ENCODE data around the gene RASGRF1. TPM values are rescaled to one million over a fixed set of nuclear protein-coding genes. Genes with fewer than 3 reads are reported as not detected.

RASGRF1 gene
- total RNA-seq, 1 donor from 2014 or later = 0.17 TPM

- no peak for TF ChIP-seq CTCF (IDR thresholded peaks at IDR 0.05; ENCODE audit: unreplicated experiment)
- peak overlapping the region; percentile 68 for H3K27ac Mint-ChIP-seq
- no peak overlapping the region for H3K4me3 Mint-ChIP-seq (ENCODE audit: low read depth)
- no peak for DNase-seq (ENCODE audit: low spot score, unreplicated experiment)
- peaks cover 3% of the 10 kb centered on the region for H3K9me3 Mint-ChIP-seq (ENCODE audit: low read depth)
- peaks cover 22% of the 10 kb centered on the region for H3K4me1 Mint-ChIP-seq (ENCODE audit: low read depth)
- no peaks in the 10 kb centered on the region for H3K36me3 Mint-ChIP-seq (ENCODE audit: insufficient read depth)
- no peaks in the 10 kb centered on the region for H3K27me3 Mint-ChIP-seq
These were observed 120.8 kb downstream of the RASGRF1 start for GRCh38 chr15:78969687-78970349.

DNA sequence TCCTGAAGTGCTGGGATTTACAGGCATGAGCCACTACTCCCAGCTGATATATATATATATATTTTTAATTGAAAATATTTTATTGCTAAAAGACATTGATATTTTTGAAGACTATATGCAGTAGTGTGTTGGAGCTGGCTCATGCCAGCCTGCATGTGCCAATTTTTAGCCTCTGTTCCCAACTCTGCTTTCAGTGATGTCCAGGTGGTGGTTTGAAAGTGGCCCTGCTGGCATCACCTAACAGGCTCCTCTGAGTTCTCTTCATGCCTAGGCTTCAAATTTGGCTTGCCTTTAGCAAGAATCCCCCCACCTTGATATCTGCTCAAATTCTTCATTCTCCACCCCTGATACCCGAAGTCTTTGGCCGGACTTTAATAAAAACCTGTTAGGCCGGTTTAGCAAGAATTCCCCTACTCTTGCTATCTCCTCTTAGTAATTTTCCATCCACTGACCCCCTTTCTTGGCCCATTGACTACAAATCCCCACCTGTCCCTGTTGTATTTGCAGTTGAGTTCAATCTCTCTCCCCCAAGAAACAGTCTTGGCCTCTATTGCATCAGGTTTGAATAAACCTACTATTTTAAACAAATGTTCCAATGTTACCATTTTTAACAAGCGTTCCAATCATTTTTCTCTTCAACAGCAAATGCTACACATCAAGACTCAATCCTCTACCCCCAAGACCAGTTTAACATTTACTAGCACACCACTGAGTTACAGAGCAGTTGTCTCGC, 121.9 kb downstream of the RASGRF1 start:
- Mint-ChIP-seq H3K4me1 (ENCODE audit: low read depth) (peaks cover 24% of the 10 kb centered on the region), H3K27me3 (no peaks in the 10 kb centered on the region), H3K9me3 (ENCODE audit: low read depth) (peaks cover 3% of the 10 kb centered on the region), H3K4me3 (ENCODE audit: low read depth) (no peak overlapping the region), H3K36me3 (ENCODE audit: insufficient read depth) (no peaks in the 10 kb centered on the region), H3K27ac (no peak overlapping the region)
- TF ChIP-seq CTCF (IDR thresholded peaks at IDR 0.05; ENCODE audit: unreplicated experiment) = no peak
- no peak for DNase-seq (ENCODE audit: low spot score, unreplicated experiment)

- H3K9me3 Mint-ChIP-seq (ENCODE audit: low read depth) = peaks cover 3% of the 10 kb centered on the region
- no peaks in the 10 kb centered on the region for H3K27me3 Mint-ChIP-seq
- H3K27ac Mint-ChIP-seq = no peak overlapping the region
- no peak for TF ChIP-seq CTCF (IDR thresholded peaks at IDR 0.05; ENCODE audit: unreplicated experiment)
- H3K4me3 Mint-ChIP-seq (ENCODE audit: low read depth) = no peak overlapping the region
- DNase-seq (ENCODE audit: low spot score, unreplicated experiment) = no peak
- no peaks in the 10 kb centered on the region for H3K36me3 Mint-ChIP-seq (ENCODE audit: insufficient read depth)
- H3K4me1 Mint-ChIP-seq (ENCODE audit: low read depth) = peaks cover 26% of the 10 kb centered on the region
These were observed 122.5 kb downstream of the RASGRF1 start for GRCh38 chr15:78968114-78968513.

DNA sequence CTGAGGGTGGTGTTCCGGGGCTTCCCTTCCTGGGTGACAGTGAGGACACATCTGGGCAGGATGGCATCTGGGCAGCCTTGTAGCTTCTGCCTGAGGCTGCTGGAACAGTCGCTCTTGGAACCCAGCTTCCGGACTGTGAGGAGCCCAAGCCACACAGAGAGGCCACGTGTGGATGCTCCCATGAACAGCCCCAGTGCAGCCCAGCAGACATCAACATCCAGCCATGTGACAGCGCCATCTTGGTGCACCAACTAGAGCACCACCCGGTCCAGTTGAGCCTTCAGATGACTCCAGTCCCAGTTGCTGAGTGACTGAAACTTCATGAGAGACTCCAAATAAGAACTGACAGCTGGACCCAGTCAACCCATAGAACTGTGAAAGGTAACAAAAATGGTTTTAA, 130.3 kb downstream of the RASGRF1 start:
- Mint-ChIP-seq H3K4me1 (ENCODE audit: low read depth) (peaks cover 4% of the 10 kb centered on the region), H3K4me3 (ENCODE audit: low read depth) (no peak overlapping the region), H3K27ac (no peak overlapping the region), H3K27me3 (no peaks in the 10 kb centered on the region), H3K36me3 (ENCODE audit: insufficient read depth) (no peaks in the 10 kb centered on the region), H3K9me3 (ENCODE audit: low read depth) (no peaks in the 10 kb centered on the region)
- no peak for DNase-seq (ENCODE audit: low spot score, unreplicated experiment)
- TF ChIP-seq CTCF (IDR thresholded peaks at IDR 0.05; ENCODE audit: unreplicated experiment) = no peak

GRCh38 chr15:78959360-78959759, 131.2 kb downstream of the RASGRF1 start:
- no peak for DNase-seq (ENCODE audit: low spot score, unreplicated experiment)
- no peak overlapping the region for H3K4me3 Mint-ChIP-seq (ENCODE audit: low read depth)
- TF ChIP-seq CTCF (IDR thresholded peaks at IDR 0.05; ENCODE audit: unreplicated experiment) = no peak
- H3K4me1 Mint-ChIP-seq (ENCODE audit: low read depth) = peaks cover 4% of the 10 kb centered on the region
- no peaks in the 10 kb centered on the region for H3K36me3 Mint-ChIP-seq (ENCODE audit: insufficient read depth)
- no peak overlapping the region for H3K27ac Mint-ChIP-seq
- H3K27me3 Mint-ChIP-seq = no peaks in the 10 kb centered on the region
- H3K9me3 Mint-ChIP-seq (ENCODE audit: low read depth) = no peaks in the 10 kb centered on the region

All from progenitor cell of endocrine pancreas (in vitro differentiated cells).